GM10266 (cell line): ENCODE measurements around the gene C9orf50.
A peak's percentile ranks its signal among the peaks of the same experiment; 100 is the strongest.

Experiments
- DNase-seq: peaks from one replicate; pipeline ENCODE4 v3.0.0; 2012; ENCODE audit errors: extremely low spot score
- CTCF ChIP-seq: IDR thresholded peaks from 2 replicates; pipeline ENCODE4 v1.5.1; 2012; ENCODE audit warnings: mild to moderate bottlenecking, low read depth; ENCODE audit not compliant: control insufficient read depth, insufficient read depth; ENCODE audit errors: missing control alignments

The C9orf50 gene

DNA sequence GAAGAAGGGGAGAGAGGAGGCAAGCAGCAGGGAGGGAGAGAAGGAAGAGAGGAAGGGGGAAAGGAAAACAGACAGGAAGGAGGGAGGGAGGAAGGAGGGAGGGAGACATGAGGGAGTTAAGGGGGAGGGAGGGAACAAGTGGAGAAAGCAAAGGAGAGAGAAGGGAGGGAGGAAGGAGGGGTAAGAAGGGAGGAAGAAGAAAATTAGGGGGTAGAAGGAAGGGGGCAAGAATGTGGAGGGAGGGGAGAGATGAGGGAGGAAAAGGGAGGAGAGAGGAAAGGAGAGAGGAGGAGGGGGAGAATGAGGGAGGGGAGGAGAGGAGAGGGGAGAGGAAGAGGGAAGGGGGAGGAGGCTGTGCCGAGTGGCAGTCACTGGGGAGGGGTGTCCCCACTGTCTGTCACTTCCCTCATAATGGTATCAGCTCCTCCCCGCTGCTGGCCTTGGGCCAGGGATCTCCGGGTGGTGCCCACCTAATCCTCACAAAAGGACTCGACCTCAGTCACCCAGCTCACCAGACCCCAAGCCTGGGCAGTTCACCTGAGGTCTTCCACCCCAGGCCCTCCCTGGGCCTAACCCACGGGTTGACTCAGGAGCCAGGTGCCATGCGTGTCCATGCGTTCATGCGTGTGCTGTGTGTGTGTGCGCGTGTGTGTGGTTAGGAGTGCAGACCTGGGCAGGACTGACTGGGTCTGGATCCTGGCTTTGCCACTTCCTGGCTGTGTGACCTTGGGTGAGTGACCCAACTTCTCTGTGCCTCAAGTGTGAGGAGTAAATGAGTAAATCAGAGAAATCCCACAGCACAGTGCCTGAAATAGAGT lies 18.1 kb downstream of the C9orf50 start:
- TF ChIP-seq CTCF = no peak
- DNase-seq = no peak

DNA sequence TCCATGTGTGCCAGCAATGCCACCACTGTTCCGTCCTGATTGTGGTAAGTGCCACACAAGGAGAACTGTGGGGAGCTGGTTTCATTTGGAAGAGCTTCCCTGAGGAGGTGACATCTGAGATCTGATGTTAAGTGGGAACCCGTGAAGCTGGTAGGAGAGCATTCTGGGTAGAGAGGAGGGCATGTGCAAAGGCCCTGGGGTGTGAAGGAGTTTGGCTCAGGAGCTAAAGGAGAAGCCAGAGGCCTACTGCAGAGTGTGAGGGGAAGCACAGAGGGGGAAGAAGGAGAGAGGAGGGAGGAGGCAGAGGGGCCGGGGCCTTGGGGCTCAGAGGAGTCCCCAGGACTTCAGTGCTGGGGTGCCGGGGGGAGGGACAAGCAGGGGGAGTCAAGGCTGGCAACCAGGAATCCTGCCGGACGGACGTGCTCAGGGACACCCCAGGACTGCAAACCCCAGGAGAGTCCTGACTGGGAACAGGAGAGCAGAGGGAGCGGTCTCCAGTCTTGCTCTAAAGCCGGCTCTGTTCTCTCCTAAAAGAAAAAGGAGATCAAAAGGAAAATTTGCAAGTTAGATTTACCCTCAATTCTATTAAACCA lies 19.7 kb downstream of the C9orf50 start:
- no peak for DNase-seq
- TF ChIP-seq CTCF = no peak

- no peak for TF ChIP-seq CTCF
These were observed 22.8 kb downstream of the C9orf50 start for GRCh38 chr9:129598089-129598596.

GRCh38 chr9:129597355-129598088 lies 23.4 kb downstream of the C9orf50 start:
- TF ChIP-seq CTCF = no peak
- peak; percentile 74 for DNase-seq

More at GRCh38 chr9:129598089-129598596, 22.8 kb downstream of the C9orf50 start:
- no peak for DNase-seq

GRCh38 chr9:129596541-129597331 lies 24.2 kb downstream of the C9orf50 start:
- DNase-seq = no peak
- no peak for TF ChIP-seq CTCF

- no peak for TF ChIP-seq CTCF
- DNase-seq = no peak
These were observed 24.9 kb downstream of the C9orf50 start for GRCh38 chr9:129595903-129596540.
